Right atrium auricular region (tissue), 2 donors: ENCODE results near the gene DNAH7. TPM values are rescaled to one million over a fixed set of nuclear protein-coding genes. Genes with fewer than 3 reads are reported as not detected.
"Not testable (repeated sequence)": the region's sequence is repeated elsewhere in the genome, so short reads cannot be mapped to it uniquely, and the experiment has no call there.

Experiments used
- DNase-seq: peaks from one replicate; pipeline ENCODE4 v3.0.0-alpha.2; 2019; ENCODE audit warnings: low spot score
- H3K27ac ChIP-seq, 2 donors: fragments of 200-600 bp; sonication (generic); 1 replicate in 1 of 2; 2 replicates in 1 of 2; pipeline ENCODE4 v1.5.1; 2016 to 2019
- H3K27me3 ChIP-seq, 2 donors: fragments of 200-600 bp; sonication (generic); one replicate each; pipeline versions ENCODE4 v1.5.1 to v1.6.0; 2017 to 2019
- H3K36me3 ChIP-seq: fragments of 200-600 bp; sonication (generic); one replicate; pipeline ENCODE4 v1.5.1; 2016
- H3K4me1 ChIP-seq, 2 donors: fragments of 200-600 bp; sonication (generic); one replicate each; pipeline versions ENCODE4 v1.5.1 to v1.6.0; 2017 to 2019
- H3K4me3 ChIP-seq, 2 donors: fragments of 200-600 bp; sonication (generic); 1 replicate in 1 of 2; 2 replicates in 1 of 2; pipeline ENCODE4 v1.5.1; 2017 to 2019; ENCODE audit warnings: mild to moderate bottlenecking in 1 of 2, moderate library complexity in 1 of 2
- H3K9me3 ChIP-seq, 2 donors: fragments of 200-600 bp; sonication (generic); one replicate each; pipeline ENCODE4 v1.5.1; 2019
- CTCF ChIP-seq, 2 donors: fragments of 200-600 bp; sonication (generic); IDR thresholded peaks; one replicate each; pipeline ENCODE4 v1.5.1; 2019; ENCODE audit warnings: antibody characterized with exemption in 2 of 2
- total RNA-seq, 2 donors: library from RNA; depleted of rRNA; stranded (reverse); fragments of >200 nt; gene quantifications; one replicate each; pipeline ENCODE4 v1.1.0, GENCODE V29; 2016

Gene DNAH7
- total RNA-seq, 2 donors from 2014 or later = 0.16 to 0.52 TPM

- Histone ChIP-seq H3K27me3 (no peaks in the 10 kb centered on the region), H3K27ac (no peak overlapping the region), H3K4me1 (no peaks in the 10 kb centered on the region), H3K4me3 (no peak overlapping the region), H3K9me3 (peaks cover 0 to 17% of the 10 kb centered on the region in 2 donors), H3K36me3 (no peaks in the 10 kb centered on the region)
- TF ChIP-seq CTCF (IDR thresholded peaks at IDR 0.05) = no peak
- no peak for DNase-seq
Observed at GRCh38 chr2:195696012-195696411, 372.6 kb downstream of the DNAH7 start.

- no peak overlapping the region for H3K27ac ChIP-seq
- peaks cover 0 to 8% of the 10 kb centered on the region in 2 donors for H3K9me3 ChIP-seq
- no peak for DNase-seq
Observed at GRCh38 chr2:195695002-195695631, 373.5 kb downstream of the DNAH7 start.

GRCh38 chr2:195694553-195694952 lies 374.1 kb downstream of the DNAH7 start:
- no peak for DNase-seq
- no peaks in the 10 kb centered on the region for H3K36me3 ChIP-seq
- TF ChIP-seq CTCF (IDR thresholded peaks at IDR 0.05) = no peak
- no peaks in the 10 kb centered on the region for H3K4me1 ChIP-seq
- H3K27me3 ChIP-seq = no peaks in the 10 kb centered on the region
- no peak overlapping the region for H3K27ac ChIP-seq
- H3K9me3 ChIP-seq = peaks cover 0 to 4% of the 10 kb centered on the region in 2 donors
- H3K4me3 ChIP-seq = no peak overlapping the region

More at GRCh38 chr2:195695002-195695631, 373.5 kb downstream of the DNAH7 start:
- H3K4me3 ChIP-seq = no peak overlapping the region
- H3K27me3 ChIP-seq = no peaks in the 10 kb centered on the region
- H3K36me3 ChIP-seq = no peaks in the 10 kb centered on the region
- no peaks in the 10 kb centered on the region for H3K4me1 ChIP-seq
- TF ChIP-seq CTCF (IDR thresholded peaks at IDR 0.05) = no peak

- H3K27me3 ChIP-seq, H3K4me1 ChIP-seq, H3K4me3 ChIP-seq, DNase-seq, H3K9me3 ChIP-seq, H3K36me3 ChIP-seq, H3K27ac ChIP-seq: not testable (repeated sequence)
Observed at GRCh38 chr2:195692531-195692930, 376.1 kb downstream of the DNAH7 start.

Other genes with a start within 250 kb of the DNAH7 start
- gene STK17B, start 102.7 kb upstream of the DNAH7 start, total RNA-seq = 1 to 10 TPM; 6.7 to 7.9 TPM